Inferior parietal cortex (tissue), 1 donor: ENCODE data around the gene BOD1L2.

Experiments
- DNase-seq: peaks from one replicate; pipeline ENCODE4 v3.0.0-alpha.2; 2016; ENCODE audit errors: extremely low spot score

Gene BOD1L2

GRCh38 chr18:57146956-57147636 is at the start of gene BOD1L2:
Gene BOD1L2 (plus strand): TSS chr18:57147087. CDS start chr18:57147313, 226 bp downstream.
- no peak for DNase-seq

- DNase-seq: peak; percentile 13
Measured at GRCh38 chr18:57107140-57107832, 39.6 kb upstream of the BOD1L2 start.

DNA sequence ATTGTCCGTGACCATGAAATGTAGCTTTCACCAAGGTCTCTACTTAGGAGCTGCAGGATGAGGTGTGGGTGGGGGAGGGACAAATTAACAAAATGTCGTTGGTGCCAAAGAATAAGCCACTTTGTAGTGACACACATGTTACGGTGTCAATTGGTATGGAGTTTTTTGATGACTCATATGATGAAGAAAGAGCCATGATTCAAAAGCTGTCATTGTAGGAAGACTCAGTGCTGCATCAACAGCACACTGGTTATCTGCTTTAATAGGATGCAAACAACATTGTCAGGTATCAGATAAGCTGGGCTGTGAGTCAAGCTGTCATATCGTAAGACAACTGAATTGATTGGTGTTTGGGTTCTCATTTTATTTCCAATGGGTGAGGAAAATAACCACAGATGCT is 36.6 kb upstream of the BOD1L2 start:
- no peak for DNase-seq

GRCh38 chr18:57113799-57114420 is 33.0 kb upstream of the BOD1L2 start:
- peak; percentile 11 for DNase-seq

GRCh38 chr18:57116598-57117132 is 30.2 kb upstream of the BOD1L2 start:
- DNase-seq: no peak

- DNase-seq: no peak
Measured at GRCh38 chr18:57121542-57122112, 25.3 kb upstream of the BOD1L2 start.

DNA sequence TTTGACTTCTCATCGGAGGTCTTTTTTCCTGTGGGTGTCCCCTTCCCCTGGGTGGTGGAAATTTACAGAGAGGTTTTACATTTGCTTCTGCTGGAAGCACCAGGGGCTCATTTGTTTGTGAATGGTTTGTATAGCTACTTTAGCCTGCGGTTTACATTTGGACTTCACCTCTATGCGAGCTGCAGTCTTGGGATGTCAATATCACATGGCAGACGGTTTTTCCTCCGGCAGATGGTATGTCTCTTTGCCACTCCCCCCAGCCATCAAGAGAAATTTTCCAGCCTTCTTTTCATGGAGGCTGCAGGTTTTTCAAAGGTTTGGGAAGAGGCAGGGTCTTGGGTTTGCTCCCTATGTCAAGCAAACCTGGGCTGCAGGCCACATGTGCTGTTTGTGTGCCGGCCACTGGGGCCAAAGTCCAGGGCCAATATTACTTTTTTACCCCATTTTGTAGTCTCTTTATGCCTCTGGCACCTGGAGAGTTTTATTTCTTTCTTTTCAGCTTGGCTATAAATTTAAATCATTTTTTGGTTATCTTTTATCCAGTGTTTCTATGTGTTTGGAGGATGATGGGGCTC is 23.9 kb upstream of the BOD1L2 start:
- no peak for DNase-seq

- DNase-seq: no peak
Measured at GRCh38 chr18:57125627-57126026, 21.3 kb upstream of the BOD1L2 start.

DNA sequence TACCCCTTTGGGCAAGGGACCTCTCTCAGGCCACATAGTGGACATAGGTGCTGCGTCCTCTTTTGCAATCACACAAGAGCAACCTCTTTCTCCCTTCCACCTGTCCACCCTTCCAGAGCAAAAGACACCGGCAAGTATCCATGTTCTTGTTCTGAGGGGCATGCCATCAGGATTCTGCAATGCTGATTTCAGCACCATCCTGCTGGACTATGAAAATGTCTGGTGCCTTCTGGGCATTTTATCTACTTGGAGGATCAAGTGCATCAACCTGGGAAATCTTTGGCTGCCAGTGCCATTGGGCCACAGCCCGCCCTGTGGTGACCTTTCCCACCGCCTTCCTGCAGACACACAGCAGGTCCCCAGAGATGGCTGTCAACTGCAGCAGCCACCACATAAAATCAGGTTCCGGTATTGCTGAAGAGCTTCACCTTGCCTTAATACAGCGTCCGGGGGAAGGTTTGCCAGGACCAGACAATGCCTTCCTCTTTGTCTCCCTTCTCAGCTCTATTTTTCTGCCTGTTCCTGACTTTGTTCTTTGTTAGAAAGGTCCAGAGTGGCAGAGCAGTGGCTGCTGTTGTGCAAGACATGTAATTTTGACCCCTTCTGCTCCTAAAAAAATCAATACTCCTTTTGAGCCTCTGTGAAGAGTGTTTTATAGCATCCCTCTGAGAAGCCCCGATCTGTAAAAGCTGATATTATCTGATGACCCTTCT is 18.5 kb upstream of the BOD1L2 start:
- no peak for DNase-seq

GRCh38 chr18:57131101-57131500 is 15.8 kb upstream of the BOD1L2 start:
- DNase-seq: no peak

GRCh38 chr18:57131782-57132181 is 15.1 kb upstream of the BOD1L2 start:
- no peak for DNase-seq

DNA sequence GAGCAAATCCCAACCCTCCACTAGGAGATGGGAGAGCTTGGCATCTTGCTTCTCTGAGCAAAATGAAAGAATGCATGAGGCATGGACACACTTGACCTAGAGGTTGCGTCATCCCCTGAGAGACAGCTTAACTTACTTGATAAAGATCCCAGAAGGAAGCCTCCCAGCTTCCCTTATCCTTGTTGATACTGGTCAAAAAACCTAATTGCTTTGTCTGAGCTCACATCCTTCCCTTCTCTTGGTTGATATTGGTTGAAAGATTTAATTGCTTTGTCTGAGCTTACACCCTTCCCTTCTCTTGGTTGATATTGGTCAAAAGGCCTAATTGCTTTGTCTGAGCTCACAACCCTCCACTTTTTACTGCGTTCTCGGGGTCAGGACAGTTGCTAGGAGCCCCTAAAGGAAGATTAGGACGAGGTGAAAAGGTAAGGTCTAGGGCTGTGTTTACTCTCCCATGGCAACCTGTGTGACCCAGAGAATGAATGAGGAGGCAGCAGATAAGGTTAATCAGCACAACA is 12.2 kb upstream of the BOD1L2 start:
- no peak for DNase-seq

GRCh38 chr18:57135699-57136098 is 11.2 kb upstream of the BOD1L2 start:
- DNase-seq: no peak

GRCh38 chr18:57137847-57138246 is 9.0 kb upstream of the BOD1L2 start:
- no peak for DNase-seq

- no peak for DNase-seq
Measured at GRCh38 chr18:57141208-57142129, 5.4 kb upstream of the BOD1L2 start.

- DNase-seq: no peak
Measured at GRCh38 chr18:57142324-57142723, 4.6 kb upstream of the BOD1L2 start.

GRCh38 chr18:57143265-57143664 is 3.6 kb upstream of the BOD1L2 start:
- DNase-seq: no peak

- DNase-seq: no peak
Measured at GRCh38 chr18:57148263-57148662, 1.4 kb downstream of the BOD1L2 start.

- DNase-seq: no peak
Measured at GRCh38 chr18:57149051-57149450, 2.2 kb downstream of the BOD1L2 start.

- no peak for DNase-seq
Measured at GRCh38 chr18:57149531-57149930, 2.6 kb downstream of the BOD1L2 start.
